MM.1S (cell line): ENCODE results near the gene FOXN1.

Experiments
- EZH2 ChIP-seq: fragments of 300-600 bp; sonication (generic); optimal IDR thresholded peaks from 2 replicates; pipeline ENCODE3; 2017; ENCODE audit warnings: low read depth, mild to moderate bottlenecking, antibody characterized with exemption, low read length, mixed read lengths
- TF ChIP-seq, protein P1 (sequence below): fragments of 300-600 bp; sonication (generic); IDR thresholded peaks from 2 replicates; pipeline ENCODE4 v1.5.1; 2016; ENCODE audit warnings: antibody characterized with exemption, low read length, mixed read lengths

DNA sequence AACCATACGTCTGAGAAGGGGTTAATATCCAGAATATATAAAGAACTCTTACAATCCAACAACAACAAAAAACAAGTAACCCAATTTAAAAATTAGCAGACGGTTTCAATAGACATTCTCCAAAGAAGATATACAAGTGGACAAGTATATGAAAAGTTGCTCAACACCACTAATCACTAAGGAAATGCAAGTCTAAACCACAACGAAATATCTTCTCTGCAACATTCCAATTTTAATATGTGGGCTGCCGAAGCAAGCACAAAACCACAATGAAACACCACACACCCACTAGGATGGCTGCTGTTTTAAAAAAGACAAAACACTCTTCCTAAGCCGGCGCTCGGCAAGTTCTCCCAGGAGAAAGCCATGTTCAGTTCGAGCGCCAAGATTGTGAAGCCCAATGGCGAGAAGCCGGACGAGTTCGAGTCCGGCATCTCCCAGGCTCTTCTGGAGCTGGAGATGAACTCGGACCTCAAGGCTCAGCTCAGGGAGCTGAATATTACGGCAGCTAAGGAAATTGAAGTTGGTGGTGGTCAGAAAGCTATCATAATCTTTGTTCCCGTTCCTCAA lies 38.6 kb upstream of the FOXN1 start:
- TF ChIP-seq EZH2: no peak
- TF ChIP-seq, protein P1, sequence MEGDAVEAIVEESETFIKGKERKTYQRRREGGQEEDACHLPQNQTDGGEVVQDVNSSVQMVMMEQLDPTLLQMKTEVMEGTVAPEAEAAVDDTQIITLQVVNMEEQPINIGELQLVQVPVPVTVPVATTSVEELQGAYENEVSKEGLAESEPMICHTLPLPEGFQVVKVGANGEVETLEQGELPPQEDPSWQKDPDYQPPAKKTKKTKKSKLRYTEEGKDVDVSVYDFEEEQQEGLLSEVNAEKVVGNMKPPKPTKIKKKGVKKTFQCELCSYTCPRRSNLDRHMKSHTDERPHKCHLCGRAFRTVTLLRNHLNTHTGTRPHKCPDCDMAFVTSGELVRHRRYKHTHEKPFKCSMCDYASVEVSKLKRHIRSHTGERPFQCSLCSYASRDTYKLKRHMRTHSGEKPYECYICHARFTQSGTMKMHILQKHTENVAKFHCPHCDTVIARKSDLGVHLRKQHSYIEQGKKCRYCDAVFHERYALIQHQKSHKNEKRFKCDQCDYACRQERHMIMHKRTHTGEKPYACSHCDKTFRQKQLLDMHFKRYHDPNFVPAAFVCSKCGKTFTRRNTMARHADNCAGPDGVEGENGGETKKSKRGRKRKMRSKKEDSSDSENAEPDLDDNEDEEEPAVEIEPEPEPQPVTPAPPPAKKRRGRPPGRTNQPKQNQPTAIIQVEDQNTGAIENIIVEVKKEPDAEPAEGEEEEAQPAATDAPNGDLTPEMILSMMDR: no peak
